ENCODE data around the gene TYRO3.

The TYRO3 gene

DNA sequence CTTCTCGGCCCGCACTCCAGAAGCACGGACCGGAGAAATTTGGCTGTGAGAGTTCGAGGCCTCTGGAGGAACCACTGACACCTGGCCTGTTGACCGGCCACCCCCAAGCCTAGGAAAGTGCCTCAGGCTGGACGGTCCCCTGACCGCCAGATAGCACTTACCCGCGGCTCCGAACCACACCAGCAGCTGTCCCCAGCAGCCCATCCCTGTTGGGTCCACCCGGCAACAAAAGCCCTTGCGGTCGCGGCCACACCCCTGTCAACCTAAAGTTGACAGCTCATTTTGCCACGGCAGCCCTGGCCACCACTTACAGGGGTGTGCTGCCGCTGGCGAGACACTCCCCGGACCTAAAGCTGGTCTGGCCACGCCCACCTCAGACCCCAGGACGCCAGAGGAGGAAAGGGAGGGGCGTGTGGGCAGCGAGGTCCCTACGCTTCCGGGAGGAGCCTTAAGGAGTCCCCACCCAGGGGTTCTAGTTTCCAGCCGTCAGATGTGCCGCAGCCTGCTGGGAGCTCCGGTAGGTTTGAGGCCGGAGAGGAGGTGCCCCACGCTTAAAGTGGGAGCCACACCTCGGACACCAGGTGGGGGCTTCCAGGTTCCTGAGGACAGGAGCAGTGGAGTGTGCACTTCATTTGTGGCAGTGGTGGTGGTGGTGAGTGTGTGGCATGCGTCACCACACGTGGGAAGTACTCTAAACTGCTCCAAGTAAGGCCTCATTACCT lies 45.3 kb upstream of the TYRO3 start, which contains the start of gene LTK:
Gene LTK, minus strand, starts transcription at position 322 of the 722 bp plus-strand sequence. Its CDS starts 118 bp downstream, at position 204.
- DNase-seq (ENCODE audit: low spot score) = peak; percentile 70
- in situ Hi-C loops (cut with MboI; ENCODE audit: low pct_unique_long_range_greater_than_20kb, low sequenced_read_pairs, unreplicated experiment) = no loop called here
- TF ChIP-seq, protein P1, sequence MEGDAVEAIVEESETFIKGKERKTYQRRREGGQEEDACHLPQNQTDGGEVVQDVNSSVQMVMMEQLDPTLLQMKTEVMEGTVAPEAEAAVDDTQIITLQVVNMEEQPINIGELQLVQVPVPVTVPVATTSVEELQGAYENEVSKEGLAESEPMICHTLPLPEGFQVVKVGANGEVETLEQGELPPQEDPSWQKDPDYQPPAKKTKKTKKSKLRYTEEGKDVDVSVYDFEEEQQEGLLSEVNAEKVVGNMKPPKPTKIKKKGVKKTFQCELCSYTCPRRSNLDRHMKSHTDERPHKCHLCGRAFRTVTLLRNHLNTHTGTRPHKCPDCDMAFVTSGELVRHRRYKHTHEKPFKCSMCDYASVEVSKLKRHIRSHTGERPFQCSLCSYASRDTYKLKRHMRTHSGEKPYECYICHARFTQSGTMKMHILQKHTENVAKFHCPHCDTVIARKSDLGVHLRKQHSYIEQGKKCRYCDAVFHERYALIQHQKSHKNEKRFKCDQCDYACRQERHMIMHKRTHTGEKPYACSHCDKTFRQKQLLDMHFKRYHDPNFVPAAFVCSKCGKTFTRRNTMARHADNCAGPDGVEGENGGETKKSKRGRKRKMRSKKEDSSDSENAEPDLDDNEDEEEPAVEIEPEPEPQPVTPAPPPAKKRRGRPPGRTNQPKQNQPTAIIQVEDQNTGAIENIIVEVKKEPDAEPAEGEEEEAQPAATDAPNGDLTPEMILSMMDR (IDR thresholded peaks at IDR 0.05; ENCODE audit: extremely low read depth, insufficient read depth, missing control alignments) = no peak

DNA sequence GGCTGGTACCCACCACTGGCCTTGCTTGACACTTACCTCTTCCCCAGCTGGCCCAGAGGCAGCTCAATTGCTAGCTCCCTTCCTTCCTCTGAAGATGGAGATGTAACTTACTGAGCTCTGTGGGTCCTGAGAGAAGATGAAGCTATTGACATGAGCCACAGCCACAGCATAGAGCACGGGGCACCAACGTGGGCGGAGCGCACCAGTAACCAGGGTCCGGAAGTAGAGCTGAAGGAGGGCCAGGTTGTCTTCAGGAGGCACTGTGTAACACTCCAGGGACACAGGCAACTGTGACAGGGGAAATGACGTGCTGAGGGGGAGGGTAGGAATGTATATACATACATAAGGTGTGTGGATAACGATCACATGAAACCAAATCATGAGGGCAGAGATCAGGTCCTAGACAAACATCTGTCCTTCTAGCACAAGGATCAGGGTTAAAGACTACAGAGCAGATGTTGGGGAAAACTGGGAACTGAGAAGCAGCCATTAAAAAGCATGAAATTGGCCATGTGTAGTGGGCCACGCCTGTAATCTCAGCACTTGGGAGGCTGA lies 41.0 kb upstream of the TYRO3 start:
- TF ChIP-seq, protein P1 (IDR thresholded peaks at IDR 0.05; ENCODE audit: extremely low read depth, insufficient read depth, missing control alignments) = no peak
- in situ Hi-C loops (cut with MboI; ENCODE audit: low pct_unique_long_range_greater_than_20kb, low sequenced_read_pairs, unreplicated experiment) = no loop called here
- no peak for DNase-seq (ENCODE audit: low spot score)

DNA sequence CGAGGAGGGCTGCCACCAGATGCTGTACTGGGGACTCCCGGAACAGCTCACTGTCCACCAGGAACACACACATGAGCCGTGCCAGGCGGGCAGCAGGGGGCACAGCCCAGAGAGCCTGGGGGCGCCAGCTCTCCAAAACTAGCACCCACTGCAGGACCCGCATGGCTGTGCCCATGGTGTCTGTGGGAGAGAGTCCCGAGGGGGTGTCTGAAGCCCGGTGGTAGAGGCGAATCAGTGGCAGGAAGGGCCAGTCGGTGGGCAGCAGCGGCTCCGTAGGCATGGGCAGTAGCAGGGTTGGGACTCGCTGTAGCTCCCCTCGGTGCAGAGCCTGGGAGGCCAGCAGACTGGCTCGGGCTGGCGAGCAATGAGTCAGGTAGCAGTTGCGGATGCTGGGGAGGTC lies 38.4 kb upstream of the TYRO3 start:
- in situ Hi-C loops (cut with MboI; ENCODE audit: low pct_unique_long_range_greater_than_20kb, low sequenced_read_pairs, unreplicated experiment) = no loop called here
- TF ChIP-seq, protein P1 (IDR thresholded peaks at IDR 0.05; ENCODE audit: extremely low read depth, insufficient read depth, missing control alignments) = no peak
- no peak for DNase-seq (ENCODE audit: low spot score)

DNA sequence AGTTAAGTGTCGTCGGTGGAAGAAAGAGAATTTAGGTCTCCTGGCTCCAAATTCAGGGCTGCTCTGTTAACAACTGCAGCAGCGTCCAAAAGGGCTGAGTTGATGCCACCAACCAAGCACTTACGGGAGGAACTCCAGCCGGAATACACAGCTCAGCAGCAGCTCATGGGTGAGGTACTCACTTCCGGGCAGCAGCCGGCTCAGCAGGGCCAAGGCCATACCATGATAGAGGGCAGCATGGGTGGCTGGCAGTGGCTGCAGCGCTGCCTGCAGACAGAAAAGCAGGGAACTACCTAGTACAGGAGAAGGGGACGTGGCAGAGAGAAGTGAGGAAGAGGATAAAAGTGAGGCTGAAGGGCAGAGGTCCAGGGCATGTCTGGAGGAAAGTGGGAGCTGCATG lies 37.4 kb upstream of the TYRO3 start:
- TF ChIP-seq, protein P1 (IDR thresholded peaks at IDR 0.05; ENCODE audit: extremely low read depth, insufficient read depth, missing control alignments) = no peak
- in situ Hi-C loops (cut with MboI; ENCODE audit: low pct_unique_long_range_greater_than_20kb, low sequenced_read_pairs, unreplicated experiment) = no loop called here
- DNase-seq (ENCODE audit: low spot score) = no peak

DNA sequence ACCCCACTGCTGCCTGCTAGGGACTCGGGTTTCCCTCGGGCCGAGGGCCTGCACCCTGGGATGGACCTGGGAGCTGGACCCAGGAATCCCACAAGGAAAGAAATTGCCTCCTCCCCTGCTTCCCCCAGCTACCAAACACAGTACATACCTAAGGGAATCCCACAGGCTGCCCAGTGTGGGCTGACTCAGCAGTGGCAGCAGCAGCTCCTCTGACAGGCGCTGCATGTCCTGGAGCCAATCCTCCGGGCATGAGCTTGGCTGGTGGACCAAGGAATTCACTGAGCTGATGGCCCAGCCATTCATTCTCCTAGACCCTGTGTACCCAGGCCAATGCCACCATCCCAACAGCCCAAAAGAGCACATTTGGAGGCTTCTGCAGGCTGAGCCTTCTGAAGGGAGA lies 35.9 kb upstream of the TYRO3 start:
- TF ChIP-seq, protein P1 (IDR thresholded peaks at IDR 0.05; ENCODE audit: extremely low read depth, insufficient read depth, missing control alignments) = no peak

DNA sequence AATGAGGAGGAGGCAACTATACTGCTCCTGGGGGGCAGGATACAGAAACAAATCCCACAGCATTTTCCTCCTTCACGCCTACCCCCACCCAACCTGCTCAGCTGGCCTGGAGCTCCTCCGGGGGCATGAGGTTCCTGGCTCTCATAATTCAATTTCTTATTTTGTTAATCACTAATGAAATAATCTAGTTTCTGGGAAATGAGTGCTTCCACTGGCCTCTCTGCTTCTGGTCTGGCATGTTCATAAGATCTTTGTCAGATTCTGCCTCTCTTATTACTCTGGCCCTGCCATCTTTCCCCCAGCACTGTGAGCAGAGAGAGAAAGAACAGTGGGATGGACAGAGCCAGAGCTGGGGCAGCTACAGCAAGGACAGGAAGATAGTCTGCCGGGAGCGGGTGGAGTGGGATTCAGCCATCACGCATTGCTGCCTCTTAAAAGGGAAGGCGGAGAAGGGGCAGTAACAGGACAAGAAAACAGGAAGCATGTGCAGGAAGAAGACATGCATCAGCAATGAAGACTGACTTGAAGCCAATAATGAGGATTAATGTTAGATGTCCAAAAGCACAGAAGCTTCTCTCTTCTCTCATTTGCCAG lies 28.6 kb upstream of the TYRO3 start:
- no peak for DNase-seq (ENCODE audit: low spot score)
- TF ChIP-seq, protein P1 (IDR thresholded peaks at IDR 0.05; ENCODE audit: extremely low read depth, insufficient read depth, missing control alignments) = no peak
- in situ Hi-C loops (cut with MboI; ENCODE audit: low pct_unique_long_range_greater_than_20kb, low sequenced_read_pairs, unreplicated experiment) = no loop called here

More for the DNA sequence above, 35.9 kb upstream of the TYRO3 start:
- in situ Hi-C loops (cut with MboI; ENCODE audit: low pct_unique_long_range_greater_than_20kb, low sequenced_read_pairs, unreplicated experiment) = no loop called here
- no peak for DNase-seq (ENCODE audit: low spot score)

Data from GM13977 (cell line).